Measurements from ENCODE around the gene RGL4. TPM values are rescaled to one million over a fixed set of nuclear protein-coding genes. Genes with fewer than 3 reads are reported as not detected.
"Not testable (repeated sequence)": the region's sequence is repeated elsewhere in the genome, so short reads cannot be mapped to it uniquely, and the experiment has no call there.

The RGL4 gene
- total RNA-seq, 4 donors from 2014 or later, result 0.09 to 1.9 TPM; not detected in 2

DNA sequence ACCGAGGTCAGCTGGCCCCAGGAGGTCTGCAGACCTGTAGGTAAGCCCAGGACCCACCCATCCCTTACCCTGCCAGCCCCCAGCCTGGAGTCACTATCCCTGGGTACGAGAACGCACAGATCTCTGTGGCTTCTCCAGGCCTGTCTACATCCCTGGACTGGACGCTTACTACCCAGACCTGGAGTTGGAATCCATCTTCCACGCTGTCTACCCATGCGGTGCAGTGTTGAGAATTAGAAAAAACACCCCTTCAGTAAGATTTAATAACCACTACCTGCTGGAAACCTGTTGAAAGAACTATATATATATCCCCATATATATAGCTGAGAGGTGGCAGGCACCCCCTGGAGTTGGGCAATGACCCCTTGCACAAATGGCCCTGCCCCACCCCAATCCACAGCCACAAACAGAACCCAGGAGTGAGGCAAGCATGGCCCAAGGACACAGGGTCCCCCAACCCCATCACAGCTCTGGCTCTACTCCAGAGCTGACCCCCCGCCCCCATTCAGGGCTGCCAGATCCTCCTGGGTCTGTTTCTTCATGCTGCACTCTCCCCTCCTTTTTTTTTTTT is 17.7 kb upstream of the RGL4 start:
- Histone ChIP-seq H3K27me3 (no peaks in the 10 kb centered on the region), H3K4me1 (peaks cover 0 to 19% of the 10 kb centered on the region in 2 donors), H3K36me3 (no peaks in the 10 kb centered on the region), H3K9me3 (no peaks in the 10 kb centered on the region), H3K27ac (no peak overlapping the region), H3K4me3 (no peak overlapping the region)
- TF ChIP-seq, protein P1, sequence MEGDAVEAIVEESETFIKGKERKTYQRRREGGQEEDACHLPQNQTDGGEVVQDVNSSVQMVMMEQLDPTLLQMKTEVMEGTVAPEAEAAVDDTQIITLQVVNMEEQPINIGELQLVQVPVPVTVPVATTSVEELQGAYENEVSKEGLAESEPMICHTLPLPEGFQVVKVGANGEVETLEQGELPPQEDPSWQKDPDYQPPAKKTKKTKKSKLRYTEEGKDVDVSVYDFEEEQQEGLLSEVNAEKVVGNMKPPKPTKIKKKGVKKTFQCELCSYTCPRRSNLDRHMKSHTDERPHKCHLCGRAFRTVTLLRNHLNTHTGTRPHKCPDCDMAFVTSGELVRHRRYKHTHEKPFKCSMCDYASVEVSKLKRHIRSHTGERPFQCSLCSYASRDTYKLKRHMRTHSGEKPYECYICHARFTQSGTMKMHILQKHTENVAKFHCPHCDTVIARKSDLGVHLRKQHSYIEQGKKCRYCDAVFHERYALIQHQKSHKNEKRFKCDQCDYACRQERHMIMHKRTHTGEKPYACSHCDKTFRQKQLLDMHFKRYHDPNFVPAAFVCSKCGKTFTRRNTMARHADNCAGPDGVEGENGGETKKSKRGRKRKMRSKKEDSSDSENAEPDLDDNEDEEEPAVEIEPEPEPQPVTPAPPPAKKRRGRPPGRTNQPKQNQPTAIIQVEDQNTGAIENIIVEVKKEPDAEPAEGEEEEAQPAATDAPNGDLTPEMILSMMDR (IDR thresholded peaks at IDR 0.05 in 4 of 5, conservative IDR thresholded peaks at IDR 0.05 in 1 of 5), result no peak
- no peak for TF ChIP-seq POLR2A (IDR thresholded peaks at IDR 0.05)
- ATAC-seq (no peak), DNase-seq (no peak)
- in situ Hi-C loops (cut with MboI; ENCODE audit: low sequenced_read_pairs in 4 of 4), result no loop called here
- intact Hi-C loops (cut with DNase I; ENCODE audit: low total_unique reads), result no loop called here

DNA sequence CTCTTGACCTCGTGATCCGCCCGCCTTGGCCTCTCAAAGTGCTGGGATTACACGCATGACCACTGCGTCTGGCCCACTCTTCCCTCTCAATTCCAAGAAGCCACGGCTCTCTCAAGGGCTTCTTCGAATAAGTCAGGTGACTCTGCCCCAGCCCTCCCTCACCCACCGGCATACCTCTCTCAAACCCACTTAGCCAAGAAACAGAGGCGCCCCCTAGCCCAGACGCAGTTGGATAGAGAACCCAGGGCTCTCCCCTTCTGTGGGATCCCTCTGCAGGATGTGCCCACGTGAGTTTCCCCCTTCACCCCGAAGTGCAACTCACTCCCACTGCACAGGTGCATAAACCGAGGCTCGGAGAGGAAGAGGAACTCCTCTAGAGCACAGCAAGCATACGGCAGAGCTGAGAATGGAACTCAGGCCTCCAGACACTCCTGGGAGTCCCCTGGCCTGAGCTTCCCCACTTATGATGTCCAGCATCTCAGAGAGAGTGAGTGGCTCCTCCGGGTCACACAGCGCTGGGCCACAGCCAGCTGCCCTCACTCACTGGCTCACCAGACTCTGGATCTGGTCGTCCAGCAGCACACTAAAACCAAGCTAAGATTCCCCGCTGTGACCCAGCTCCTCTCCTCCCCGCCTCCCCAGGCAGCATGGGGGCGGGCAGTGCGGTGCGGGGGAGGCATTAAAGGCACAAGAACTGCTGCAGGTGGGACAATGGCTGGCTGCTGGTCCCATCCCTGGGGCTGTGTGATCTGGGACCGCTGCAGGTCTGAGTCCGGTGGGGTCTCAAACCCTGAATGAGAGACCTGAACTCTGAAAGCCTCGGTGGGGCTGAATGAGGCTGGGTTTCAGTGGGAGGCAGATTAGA is 16.8 kb upstream of the RGL4 start:
- in situ Hi-C loops (cut with MboI; ENCODE audit: low sequenced_read_pairs in 4 of 4), result no loop called here
- DNase-seq, result no peak
- TF ChIP-seq POLR2A (IDR thresholded peaks at IDR 0.05), result no peak
- TF ChIP-seq, protein P1 (IDR thresholded peaks at IDR 0.05 in 4 of 5, conservative IDR thresholded peaks at IDR 0.05 in 1 of 5), result no peak
- intact Hi-C loops (cut with DNase I; ENCODE audit: low total_unique reads), result no loop called here
- Histone ChIP-seq H3K4me1 (peaks cover 0 to 19% of the 10 kb centered on the region in 2 donors), H3K36me3 (no peaks in the 10 kb centered on the region), H3K27me3 (no peaks in the 10 kb centered on the region), H3K4me3 (no peak overlapping the region), H3K27ac (no peak overlapping the region), H3K9me3 (no peaks in the 10 kb centered on the region)
- ATAC-seq, result no peak

DNA sequence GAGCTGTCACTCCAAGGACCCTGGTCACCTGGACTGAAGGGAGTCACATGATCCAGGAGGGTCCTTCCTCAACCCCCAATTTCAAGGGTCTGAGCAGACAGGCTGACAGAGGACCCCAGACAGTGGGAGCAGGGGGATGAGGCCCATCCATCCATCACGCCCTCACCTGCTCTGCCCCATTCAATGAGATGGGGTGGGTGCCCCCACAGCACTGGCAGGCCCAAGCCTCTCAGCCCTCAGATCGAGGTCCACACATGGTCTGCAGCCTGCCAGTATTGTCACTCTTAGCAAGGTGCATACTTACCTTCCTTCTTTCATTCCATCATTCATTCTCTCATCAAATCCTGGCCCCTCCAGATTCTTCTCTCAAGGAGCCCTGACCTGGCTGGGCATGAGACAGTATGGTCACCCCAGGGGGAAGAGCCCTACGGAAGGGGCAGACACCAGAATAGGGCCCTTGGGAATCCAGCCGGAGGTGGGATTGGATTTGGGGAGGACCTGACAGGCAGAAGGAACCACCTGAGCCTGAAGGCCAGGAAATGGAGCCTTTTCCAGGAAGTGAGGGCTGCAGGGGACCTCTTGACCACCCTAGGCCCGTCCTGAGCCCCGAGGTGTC is 15.8 kb upstream of the RGL4 start:
- intact Hi-C loops (cut with DNase I; ENCODE audit: low total_unique reads); H3K4me3 ChIP-seq; H3K27me3 ChIP-seq; H3K27ac ChIP-seq; H3K36me3 ChIP-seq; H3K9me3 ChIP-seq; in situ Hi-C loops (cut with MboI; ENCODE audit: low sequenced_read_pairs in 4 of 4); ATAC-seq: not testable (repeated sequence)
- peaks cover 0 to 26% of the 10 kb centered on the region in 2 donors for H3K4me1 ChIP-seq
- peak in 1 of 2 donors; percentile 5 for DNase-seq

DNA sequence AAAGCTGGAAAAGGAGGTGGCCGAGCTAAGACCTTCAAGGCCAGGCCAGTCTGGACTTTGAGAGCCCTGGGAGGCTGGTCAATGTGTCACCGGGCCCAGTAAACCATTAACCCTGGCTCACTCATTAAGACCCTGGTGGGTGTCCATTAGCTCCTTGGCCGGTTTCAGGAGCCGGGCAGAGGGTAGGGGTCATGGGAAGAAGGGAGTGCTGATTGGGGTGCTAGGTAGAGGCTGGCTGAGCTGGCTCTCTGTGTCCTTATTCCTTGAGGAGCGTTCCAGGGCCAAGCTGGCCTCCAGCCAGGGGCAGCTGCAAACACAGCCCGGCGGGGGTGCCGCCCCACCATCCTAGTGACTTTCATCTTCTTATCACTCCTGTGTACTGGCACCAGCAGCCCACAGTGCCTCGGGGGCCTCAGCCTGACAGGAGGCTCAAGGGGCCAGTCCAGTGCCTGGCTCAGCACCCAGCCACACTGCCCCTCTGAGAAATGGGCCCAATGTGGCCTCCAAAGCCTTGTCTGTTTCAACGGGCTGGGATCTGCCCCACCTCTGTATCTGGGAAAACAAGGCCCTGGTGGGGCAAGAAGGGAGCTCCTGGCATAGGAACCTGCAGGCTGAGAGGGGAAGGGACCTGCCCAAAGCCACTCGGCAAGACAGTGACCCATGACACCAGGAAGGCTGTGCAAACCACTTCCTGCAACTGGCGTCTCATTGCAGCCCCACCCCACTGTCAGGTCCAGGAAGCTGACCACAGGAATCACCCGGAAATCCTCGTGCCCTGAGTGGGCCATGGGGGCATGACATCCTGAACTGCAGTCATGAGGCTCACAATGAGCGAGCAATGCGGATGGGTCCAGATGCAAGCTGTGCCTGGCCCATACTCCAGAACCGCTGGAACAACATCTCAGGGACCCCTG is 15.1 kb upstream of the RGL4 start:
- H3K27ac ChIP-seq, result no peak overlapping the region
- no peak overlapping the region for H3K4me3 ChIP-seq
- peaks cover 0 to 30% of the 10 kb centered on the region in 2 donors for H3K4me1 ChIP-seq
- TF ChIP-seq POLR2A (IDR thresholded peaks at IDR 0.05), result no peak
- TF ChIP-seq, protein P1 (IDR thresholded peaks at IDR 0.05 in 4 of 5, conservative IDR thresholded peaks at IDR 0.05 in 1 of 5), result no peak
- ATAC-seq, result no peak
- H3K9me3 ChIP-seq, result no peaks in the 10 kb centered on the region
- H3K36me3 ChIP-seq, result no peaks in the 10 kb centered on the region
- DNase-seq, result peak in 1 of 2 donors; percentile 53
- intact Hi-C loops (cut with DNase I; ENCODE audit: low total_unique reads), result no loop called here
- H3K27me3 ChIP-seq, result no peaks in the 10 kb centered on the region
- in situ Hi-C loops (cut with MboI; ENCODE audit: low sequenced_read_pairs in 4 of 4), result no loop called here

DNA sequence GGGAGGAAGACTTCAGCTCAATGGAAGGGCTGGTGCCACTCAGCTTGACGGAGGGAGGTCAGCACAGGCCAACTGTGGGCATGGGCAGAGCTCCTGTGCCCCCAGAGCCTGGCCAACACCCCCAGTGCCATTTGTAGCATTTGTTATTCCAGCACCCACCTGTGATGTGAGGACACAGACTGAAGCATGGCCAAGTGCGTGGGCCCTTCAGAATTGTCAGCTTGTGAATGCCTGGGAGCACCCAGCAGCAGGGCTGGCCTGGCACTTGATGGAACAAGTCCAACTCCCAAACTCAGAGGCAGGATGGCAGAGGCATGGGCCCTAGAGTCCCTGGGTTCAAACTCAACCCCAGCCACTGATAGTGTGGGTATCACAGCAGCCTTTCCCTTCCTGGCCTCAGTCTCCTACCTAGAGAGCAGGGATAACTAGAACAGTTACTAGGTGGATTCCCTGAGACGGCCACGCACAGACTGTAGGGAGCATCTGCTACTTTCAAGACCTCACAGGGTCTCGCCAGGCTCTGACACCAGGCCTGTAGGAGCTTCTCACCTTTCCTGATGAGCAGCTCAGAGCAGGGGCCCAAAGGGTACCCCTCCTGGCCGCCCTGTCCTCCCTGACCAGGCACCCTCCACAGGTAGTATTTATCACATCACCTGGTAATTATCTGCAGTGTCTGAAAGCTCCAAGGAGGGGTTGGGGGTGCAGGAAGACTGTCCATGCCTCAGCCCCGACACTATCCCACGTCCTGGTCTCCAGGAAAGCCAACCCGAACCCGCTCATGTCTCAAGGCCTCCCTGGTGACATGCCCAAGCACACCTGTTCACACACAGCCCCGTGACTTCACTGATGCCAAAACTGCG is 13.7 kb upstream of the RGL4 start:
- intact Hi-C loops (cut with DNase I; ENCODE audit: low total_unique reads), result not testable (repeated sequence)
- peaks cover 5 to 36% of the 10 kb centered on the region in 2 donors for H3K4me1 ChIP-seq

More for the DNA sequence above, 13.7 kb upstream of the RGL4 start:
- in situ Hi-C loops (cut with MboI; ENCODE audit: low sequenced_read_pairs in 4 of 4); DNase-seq; H3K9me3 ChIP-seq; H3K36me3 ChIP-seq; H3K4me3 ChIP-seq; H3K27me3 ChIP-seq; ATAC-seq; H3K27ac ChIP-seq: not testable (repeated sequence)
